Measurements from ENCODE around the gene TANGO2. TPM values are rescaled to one million over a fixed set of nuclear protein-coding genes. Genes with fewer than 3 reads are reported as not detected.

The TANGO2 gene
- total and polyA plus RNA-seq, 9 of the 15 experiments (the other 6 are each of a cell fraction or from before 2014, with no cell fraction given): 15.5 to 94.9 (median 70.1) TPM

DNA sequence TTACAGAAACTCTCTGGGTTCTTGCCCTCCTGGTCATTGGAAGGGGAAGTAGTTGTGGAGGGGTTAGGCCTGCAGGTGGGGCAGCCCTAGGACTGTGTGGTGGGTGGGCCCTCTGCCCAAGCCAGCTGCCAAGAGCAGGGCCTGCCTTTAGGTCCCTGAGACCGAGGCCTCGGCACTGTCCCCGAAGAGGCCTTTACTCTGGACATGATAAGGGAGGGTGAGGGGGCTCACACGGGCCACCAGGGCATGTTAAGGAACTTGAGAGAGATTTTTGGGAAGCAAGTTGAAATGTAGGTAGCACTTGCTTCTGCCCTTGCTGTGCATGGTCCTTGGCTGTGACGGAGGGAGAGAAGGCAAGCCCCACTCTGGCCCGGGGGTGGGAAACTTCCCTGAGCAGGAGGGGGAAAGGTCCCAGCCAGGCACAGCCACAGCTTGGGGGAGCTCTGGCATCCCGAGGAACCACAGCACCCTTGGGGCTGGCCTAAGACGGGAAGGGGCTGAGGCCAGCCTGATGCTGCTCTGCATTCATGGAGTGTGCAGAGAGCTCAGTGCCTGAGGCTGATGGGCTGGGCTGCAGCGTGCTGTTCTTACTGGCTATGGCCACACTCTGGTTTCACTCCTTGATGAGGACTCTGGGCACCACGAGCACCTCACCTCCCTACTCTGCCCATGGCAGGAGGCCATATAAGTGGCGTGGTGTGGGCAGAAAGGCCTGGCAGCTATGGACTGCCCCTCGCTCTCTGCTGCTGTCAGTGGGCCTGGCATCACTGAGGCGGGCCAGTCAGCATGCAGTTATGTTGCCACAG lies 87.2 kb downstream of the TANGO2 start (continued):
- TF ChIP-seq AFF4 (CRISPR knock-in tag; IDR thresholded peaks at IDR 0.05) (no peak), BDP1 (IDR thresholded peaks at IDR 0.05; ENCODE audit: insufficient read depth, insufficient read length) (no peak), POLR3G (IDR thresholded peaks at IDR 0.05; ENCODE audit: extremely low read depth, insufficient read length, insufficient replicate concordance) (no peak), SMAD2 (IDR thresholded peaks at IDR 0.05; ENCODE audit: low read depth, low read length) (no peak), NCOA1 (IDR thresholded peaks at IDR 0.05; ENCODE audit: low read depth) (no peak), NR1H2 (CRISPR knock-in tag; IDR thresholded peaks at IDR 0.05) (no peak), ZNF584 (CRISPR knock-in tag; IDR thresholded peaks at IDR 0.05; ENCODE audit: low read depth) (no peak), HCFC1 (IDR thresholded peaks at IDR 0.05; ENCODE audit: low read depth, low read length) (no peak), HEY1 (CRISPR knock-in tag; IDR thresholded peaks at IDR 0.05; ENCODE audit: borderline replicate concordance) (no peak), L3MBTL2 (IDR thresholded peaks at IDR 0.05) (no peak), SAP30 (IDR thresholded peaks at IDR 0.05; ENCODE audit: borderline replicate concordance, insufficient read depth, low read depth, low read length, poor library complexity, severe bottlenecking) (peak; percentile 20), ZNF655 (CRISPR knock-in tag; IDR thresholded peaks at IDR 0.05) (no peak), ZC3H4 (CRISPR knock-in tag; IDR thresholded peaks at IDR 0.05; ENCODE audit: borderline replicate concordance) (no peak), HDAC3 (IDR thresholded peaks at IDR 0.05; ENCODE audit: borderline replicate concordance, partially characterized antibody) (no peak), MTA2 (IDR thresholded peaks at IDR 0.05; ENCODE audit: low read depth) (no peak), SREBF1 (IDR thresholded peaks at IDR 0.05; ENCODE audit: borderline replicate concordance, low read depth, low read length) (no peak), PHF8 (IDR thresholded peaks at IDR 0.05; ENCODE audit: borderline replicate concordance, low read length) (no peak), ZC3H11A (IDR thresholded peaks at IDR 0.05; ENCODE audit: low read depth, low read length) (no peak), CBX2 (IDR thresholded peaks at IDR 0.05; ENCODE audit: insufficient read depth, low read length, poor library complexity, severe bottlenecking) (no peak), ELF4 (CRISPR knock-in tag; IDR thresholded peaks at IDR 0.05) (0 out of 2 replicates have a peak, but pooled peaks have one; percentile 17), SNRNP70 (optimal IDR thresholded peaks at IDR 0.05; ENCODE audit: low read depth, low read length) (no peak), HNRNPUL1 (IDR thresholded peaks at IDR 0.05; ENCODE audit: low read length) (no peak)
- TF ChIP-seq, protein P1, sequence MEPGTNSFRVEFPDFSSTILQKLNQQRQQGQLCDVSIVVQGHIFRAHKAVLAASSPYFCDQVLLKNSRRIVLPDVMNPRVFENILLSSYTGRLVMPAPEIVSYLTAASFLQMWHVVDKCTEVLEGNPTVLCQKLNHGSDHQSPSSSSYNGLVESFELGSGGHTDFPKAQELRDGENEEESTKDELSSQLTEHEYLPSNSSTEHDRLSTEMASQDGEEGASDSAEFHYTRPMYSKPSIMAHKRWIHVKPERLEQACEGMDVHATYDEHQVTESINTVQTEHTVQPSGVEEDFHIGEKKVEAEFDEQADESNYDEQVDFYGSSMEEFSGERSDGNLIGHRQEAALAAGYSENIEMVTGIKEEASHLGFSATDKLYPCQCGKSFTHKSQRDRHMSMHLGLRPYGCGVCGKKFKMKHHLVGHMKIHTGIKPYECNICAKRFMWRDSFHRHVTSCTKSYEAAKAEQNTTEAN (CRISPR knock-in tag; IDR thresholded peaks at IDR 0.05): no peak

Measured in K562 (cell line).